Activated T-helper 1 cell treated with anti-CD3 and anti-CD28 coated beads, Interleukin-12 subunit alpha, Interleukin-12 subunit beta, Interleukin-2, Interleukin-4 antibody, amounts not matched to agents 30 ng/mL and 10 ng/mL and 1 ng/mL, durations not matched to agents 14 hours and 24 hours and 36 hours (primary cell): ENCODE results near the gene ZNF107. TPM values are rescaled to one million over a fixed set of nuclear protein-coding genes. Genes with fewer than 3 reads are reported as not detected.

Source experiments
- DNase-seq: peaks from one replicate; pipeline ENCODE4 v3.0.0; 2021; ENCODE audit warnings: low spot score
- H3K27ac Mint-ChIP-seq: one replicate; pipeline ENCODE4 v1.8.0; 2021; ENCODE audit warnings: mild to moderate bottlenecking, mixed read lengths
- H3K27me3 Mint-ChIP-seq: one replicate; pipeline ENCODE4 v1.8.0; 2022; ENCODE audit warnings: mild to moderate bottlenecking, moderate library complexity, mixed read lengths; ENCODE audit not compliant: insufficient read depth
- H3K36me3 Mint-ChIP-seq: one replicate; pipeline ENCODE4 v1.8.0; 2021; ENCODE audit warnings: low read depth, mixed read lengths
- H3K4me1 Mint-ChIP-seq: one replicate; pipeline ENCODE4 v1.8.0; 2021; ENCODE audit warnings: low read depth, mixed read lengths
- H3K4me3 Mint-ChIP-seq: one replicate; pipeline ENCODE4 v1.8.0; 2021; ENCODE audit warnings: mild to moderate bottlenecking, moderate library complexity, mixed read lengths
- H3K9me3 Mint-ChIP-seq: one replicate; pipeline ENCODE4 v1.8.0; 2021; ENCODE audit warnings: mixed read lengths
- intact Hi-C: fragments of 100-400 bp; cut with micrococcal nuclease; formaldehyde crosslinking; loops from one replicate; pipeline ENCODE4 v1.15.1; 2024
- total RNA-seq: library from RNA; stranded (reverse); gene quantifications from 2 replicates; pipeline ENCODE4 v1.2.3, GENCODE V29; 2022

ZNF107 gene
- total RNA-seq, 1 donor from 2014 or later: 13.5 TPM

GRCh38 chr7:64634406-64635062, 31.4 kb upstream of the ZNF107 start:
- no peaks in the 10 kb centered on the region for H3K36me3 Mint-ChIP-seq
- no peak overlapping the region for H3K4me3 Mint-ChIP-seq
- H3K4me1 Mint-ChIP-seq: no peaks in the 10 kb centered on the region
- DNase-seq: no peak
- H3K27ac Mint-ChIP-seq: no peak overlapping the region
- no peaks in the 10 kb centered on the region for H3K27me3 Mint-ChIP-seq
- H3K9me3 Mint-ChIP-seq: peaks cover 34% of the 10 kb centered on the region
- intact Hi-C loops: no loop called here

GRCh38 chr7:64636386-64636785, 29.5 kb upstream of the ZNF107 start:
- Mint-ChIP-seq H3K27ac (no peak overlapping the region), H3K36me3 (no peaks in the 10 kb centered on the region), H3K27me3 (no peaks in the 10 kb centered on the region), H3K4me3 (no peak overlapping the region), H3K9me3 (peaks cover 43% of the 10 kb centered on the region), H3K4me1 (no peaks in the 10 kb centered on the region)
- intact Hi-C loops: no loop called here
- DNase-seq: no peak

- H3K4me3 Mint-ChIP-seq: no peak overlapping the region
- intact Hi-C loops: no loop called here
- no peaks in the 10 kb centered on the region for H3K27me3 Mint-ChIP-seq
- no peaks in the 10 kb centered on the region for H3K36me3 Mint-ChIP-seq
- DNase-seq: no peak
- no peak overlapping the region for H3K27ac Mint-ChIP-seq
- H3K9me3 Mint-ChIP-seq: peaks cover 46% of the 10 kb centered on the region
- no peaks in the 10 kb centered on the region for H3K4me1 Mint-ChIP-seq
Observed at GRCh38 chr7:64637521-64638445, 28.1 kb upstream of the ZNF107 start.

- H3K27ac Mint-ChIP-seq: no peak overlapping the region
- intact Hi-C loops: no loop called here
- no peaks in the 10 kb centered on the region for H3K4me1 Mint-ChIP-seq
- H3K4me3 Mint-ChIP-seq: no peak overlapping the region
- DNase-seq: no peak
- no peaks in the 10 kb centered on the region for H3K36me3 Mint-ChIP-seq
- H3K9me3 Mint-ChIP-seq: peaks cover 56% of the 10 kb centered on the region
- H3K27me3 Mint-ChIP-seq: no peaks in the 10 kb centered on the region
Observed at GRCh38 chr7:64638822-64639221, 27.1 kb upstream of the ZNF107 start.

GRCh38 chr7:64639267-64640001, 26.5 kb upstream of the ZNF107 start:
- Mint-ChIP-seq H3K36me3 (no peaks in the 10 kb centered on the region), H3K9me3 (peaks cover 61% of the 10 kb centered on the region), H3K4me3 (no peak overlapping the region), H3K27ac (no peak overlapping the region), H3K4me1 (no peaks in the 10 kb centered on the region), H3K27me3 (no peaks in the 10 kb centered on the region)
- intact Hi-C loops: no loop called here
- DNase-seq: no peak

- Mint-ChIP-seq H3K27me3 (no peaks in the 10 kb centered on the region), H3K9me3 (peaks cover 55% of the 10 kb centered on the region), H3K4me1 (no peaks in the 10 kb centered on the region), H3K4me3 (no peak overlapping the region), H3K36me3 (no peaks in the 10 kb centered on the region), H3K27ac (no peak overlapping the region)
- intact Hi-C loops: no loop called here
- no peak for DNase-seq
Observed at GRCh38 chr7:64640504-64640903, 25.4 kb upstream of the ZNF107 start.

GRCh38 chr7:64642046-64642445, 23.9 kb upstream of the ZNF107 start:
- no peaks in the 10 kb centered on the region for H3K4me1 Mint-ChIP-seq
- no peaks in the 10 kb centered on the region for H3K27me3 Mint-ChIP-seq
- intact Hi-C loops: no loop called here
- no peak for DNase-seq
- peaks cover 44% of the 10 kb centered on the region for H3K9me3 Mint-ChIP-seq
- no peaks in the 10 kb centered on the region for H3K36me3 Mint-ChIP-seq
- no peak overlapping the region for H3K27ac Mint-ChIP-seq
- H3K4me3 Mint-ChIP-seq: no peak overlapping the region

- Mint-ChIP-seq H3K4me3 (no peak overlapping the region), H3K9me3 (peaks cover 38% of the 10 kb centered on the region), H3K4me1 (no peaks in the 10 kb centered on the region), H3K27me3 (no peaks in the 10 kb centered on the region), H3K27ac (no peak overlapping the region), H3K36me3 (no peaks in the 10 kb centered on the region)
- DNase-seq: no peak
- intact Hi-C loops: no loop called here
Observed at GRCh38 chr7:64642875-64643274, 23.1 kb upstream of the ZNF107 start.

GRCh38 chr7:64643566-64643965, 22.4 kb upstream of the ZNF107 start:
- Mint-ChIP-seq H3K9me3 (peaks cover 31% of the 10 kb centered on the region), H3K4me1 (no peaks in the 10 kb centered on the region), H3K4me3 (no peak overlapping the region), H3K27me3 (no peaks in the 10 kb centered on the region), H3K27ac (no peak overlapping the region), H3K36me3 (no peaks in the 10 kb centered on the region)
- DNase-seq: no peak
- intact Hi-C loops: no loop called here

GRCh38 chr7:64651203-64651602, 14.7 kb upstream of the ZNF107 start:
- Mint-ChIP-seq H3K27ac (no peak overlapping the region), H3K4me1 (no peaks in the 10 kb centered on the region), H3K36me3 (no peaks in the 10 kb centered on the region), H3K9me3 (peaks cover 31% of the 10 kb centered on the region), H3K4me3 (no peak overlapping the region), H3K27me3 (no peaks in the 10 kb centered on the region)
- DNase-seq: no peak
- intact Hi-C loops: no loop called here

GRCh38 chr7:64651632-64652165, 14.2 kb upstream of the ZNF107 start:
- Mint-ChIP-seq H3K4me1 (no peaks in the 10 kb centered on the region), H3K9me3 (peaks cover 31% of the 10 kb centered on the region), H3K27me3 (no peaks in the 10 kb centered on the region), H3K36me3 (no peaks in the 10 kb centered on the region), H3K27ac (no peak overlapping the region), H3K4me3 (no peak overlapping the region)
- intact Hi-C loops: no loop called here
- no peak for DNase-seq

GRCh38 chr7:64653721-64654401, 12.1 kb upstream of the ZNF107 start:
- Mint-ChIP-seq H3K4me1 (no peaks in the 10 kb centered on the region), H3K27me3 (no peaks in the 10 kb centered on the region), H3K9me3 (peaks cover 40% of the 10 kb centered on the region), H3K27ac (no peak overlapping the region), H3K4me3 (no peak overlapping the region), H3K36me3 (no peaks in the 10 kb centered on the region)
- intact Hi-C loops: no loop called here
- no peak for DNase-seq
